GM21717 (cell line): ENCODE results near the gene TRIM50.
"Not testable (repeated sequence)": the region's sequence is repeated elsewhere in the genome, so short reads cannot be mapped to it uniquely, and the experiment has no call there.

Experiments used
- ATAC-seq: cut with Tn5 transposase; IDR thresholded peaks from one replicate; pipeline ENCODE4 v1.9.1; 2021; ENCODE audit warnings: mild to moderate bottlenecking, moderate library complexity; ENCODE audit not compliant: unreplicated experiment

The TRIM50 gene

DNA sequence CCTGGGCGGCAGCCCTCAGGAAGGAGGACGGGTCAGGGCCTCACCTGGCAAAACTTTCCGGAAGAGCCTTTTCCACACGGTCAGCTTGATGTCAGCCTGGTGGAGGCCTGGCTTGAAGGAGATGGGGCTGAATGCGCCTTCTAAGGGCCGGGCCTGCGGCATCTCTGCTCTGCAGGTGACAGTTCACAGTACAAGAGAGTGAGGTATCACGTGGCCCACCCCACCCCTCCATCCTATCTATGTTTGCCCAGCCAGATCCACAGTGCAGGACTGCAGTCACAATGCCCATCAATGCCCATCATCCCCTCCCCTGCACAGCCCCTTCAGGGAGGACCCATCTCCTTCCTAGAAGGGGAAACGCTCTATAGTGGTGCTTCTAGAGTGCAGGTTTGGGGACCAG lies 11.4 kb downstream of the TRIM50 start:
- no peak for ATAC-seq

DNA sequence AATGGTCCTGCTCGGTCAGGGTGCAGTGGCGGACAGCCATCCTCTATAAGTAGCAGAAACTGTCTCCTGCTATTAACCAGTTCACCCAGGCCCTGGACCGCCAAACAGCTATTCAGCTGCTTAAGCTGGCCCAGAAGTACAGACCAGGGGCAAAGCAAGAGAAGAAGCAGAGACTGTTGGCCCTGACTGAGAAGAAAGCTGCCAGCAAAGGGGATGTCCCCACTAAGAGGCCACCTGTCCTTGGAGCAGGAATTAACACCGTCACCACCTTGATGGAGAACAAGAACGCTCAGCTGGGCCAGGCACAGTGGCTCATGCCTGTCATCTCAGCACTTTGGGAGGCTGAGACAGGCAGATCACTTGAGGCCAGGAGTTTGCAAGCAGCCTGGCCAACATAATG lies 13.6 kb downstream of the TRIM50 start:
- no peak for ATAC-seq

DNA sequence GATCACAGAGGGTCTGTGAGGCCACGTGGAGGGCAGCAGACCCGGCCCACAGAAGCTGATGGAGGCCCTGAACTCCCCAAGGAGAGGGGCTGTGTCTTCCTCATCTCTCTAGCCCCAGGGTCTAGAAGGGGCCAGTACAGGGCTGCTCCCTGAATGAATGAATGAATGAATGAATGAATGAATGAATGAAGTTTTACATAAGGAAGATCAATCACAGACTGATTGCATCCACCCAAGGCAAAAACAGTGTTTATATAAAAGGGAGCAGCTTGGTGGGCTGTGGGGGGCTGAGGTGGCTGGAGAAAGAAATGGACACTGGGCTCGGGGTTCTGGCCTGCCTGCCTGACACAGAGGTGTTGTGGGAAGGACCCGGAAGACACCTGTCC lies 14.4 kb downstream of the TRIM50 start:
- ATAC-seq = no peak

DNA sequence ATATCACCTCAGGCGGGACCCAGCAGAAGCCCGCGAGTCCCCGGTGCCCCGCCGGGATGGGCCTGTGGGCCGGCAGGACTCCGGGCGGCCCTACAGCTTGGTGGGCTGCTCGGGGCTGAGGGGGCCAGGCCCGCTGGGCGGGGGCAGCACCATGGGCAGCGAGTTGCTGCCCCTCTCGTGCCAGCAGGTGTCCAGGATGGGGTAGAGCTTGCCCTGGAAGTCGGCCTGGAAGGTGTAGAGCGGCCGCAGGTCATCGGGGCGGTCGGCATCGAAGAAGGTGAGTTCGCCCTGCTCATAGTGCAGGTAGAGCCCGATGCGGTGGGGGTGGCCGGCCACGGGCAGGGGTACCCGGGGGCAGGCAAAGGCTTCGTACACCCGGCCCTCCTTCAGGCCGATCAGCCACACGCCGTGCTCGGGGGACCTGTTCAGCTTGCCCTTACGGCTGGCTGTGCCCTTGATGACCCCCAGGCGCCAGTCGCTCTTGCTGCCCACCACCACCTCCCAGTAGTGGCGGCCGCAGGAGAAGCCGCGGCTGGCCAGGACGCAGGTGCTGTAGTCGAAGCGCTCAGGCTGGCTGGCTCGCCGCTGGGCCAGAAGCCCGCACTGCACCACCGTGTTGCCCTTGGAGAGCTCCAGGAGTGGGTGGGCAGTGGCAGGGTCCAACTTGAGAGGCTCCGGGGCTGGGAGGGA lies 14.9 kb downstream of the TRIM50 start:
- no peak for ATAC-seq

DNA sequence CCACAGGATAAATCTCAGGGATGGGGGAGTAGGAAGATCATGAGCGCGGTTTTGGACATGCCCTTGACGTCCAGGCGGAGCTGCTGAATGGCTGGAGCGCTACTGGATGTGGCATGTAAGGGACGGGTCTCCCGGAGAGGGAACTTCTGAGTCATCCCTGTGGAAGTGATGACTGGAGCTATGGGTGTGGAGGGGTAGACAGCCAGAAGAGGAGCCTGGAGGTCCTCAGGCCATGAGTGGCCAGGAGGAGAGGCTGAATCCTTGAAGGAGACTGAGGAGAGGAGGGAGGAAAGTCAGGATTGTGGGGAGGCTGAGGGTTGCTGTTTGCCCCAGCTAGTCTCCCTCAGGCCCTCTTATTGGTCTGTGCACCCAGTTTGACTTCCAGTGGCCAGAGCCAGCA lies 16.5 kb downstream of the TRIM50 start:
- ATAC-seq = not testable (repeated sequence)

DNA sequence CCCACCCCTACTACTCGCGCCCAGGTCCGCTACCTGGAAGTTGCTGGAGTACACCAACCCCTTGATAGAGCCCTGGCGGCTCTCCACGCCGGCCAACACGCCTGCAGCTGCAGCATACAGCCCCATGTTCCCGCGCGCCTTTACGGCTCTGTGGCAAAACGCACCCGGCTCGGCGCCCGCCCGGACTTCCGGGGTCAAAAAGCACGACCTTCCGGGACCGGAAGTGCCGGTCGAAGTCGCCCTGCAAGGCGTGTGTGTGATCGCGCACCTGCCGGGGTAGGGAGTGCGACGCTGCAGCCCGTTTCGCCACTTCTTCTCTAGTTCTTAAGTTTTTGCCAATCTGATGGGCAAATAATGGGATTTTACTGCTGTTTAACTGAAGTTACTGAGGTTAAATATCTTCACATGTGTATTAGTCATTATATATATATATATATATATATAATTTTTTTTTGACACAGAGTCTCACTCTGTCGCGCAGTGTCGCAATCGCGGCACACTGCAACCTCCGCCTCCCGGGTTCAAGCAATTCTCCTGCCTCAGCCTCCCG lies 19.1 kb downstream of the TRIM50 start, which contains the start of gene NSUN5:
NSUN5 (minus strand) TSS at position 162 of the 550 bp plus-strand sequence; CDS start at position 126, 36 bp downstream.
- peak; percentile 86 for ATAC-seq

DNA sequence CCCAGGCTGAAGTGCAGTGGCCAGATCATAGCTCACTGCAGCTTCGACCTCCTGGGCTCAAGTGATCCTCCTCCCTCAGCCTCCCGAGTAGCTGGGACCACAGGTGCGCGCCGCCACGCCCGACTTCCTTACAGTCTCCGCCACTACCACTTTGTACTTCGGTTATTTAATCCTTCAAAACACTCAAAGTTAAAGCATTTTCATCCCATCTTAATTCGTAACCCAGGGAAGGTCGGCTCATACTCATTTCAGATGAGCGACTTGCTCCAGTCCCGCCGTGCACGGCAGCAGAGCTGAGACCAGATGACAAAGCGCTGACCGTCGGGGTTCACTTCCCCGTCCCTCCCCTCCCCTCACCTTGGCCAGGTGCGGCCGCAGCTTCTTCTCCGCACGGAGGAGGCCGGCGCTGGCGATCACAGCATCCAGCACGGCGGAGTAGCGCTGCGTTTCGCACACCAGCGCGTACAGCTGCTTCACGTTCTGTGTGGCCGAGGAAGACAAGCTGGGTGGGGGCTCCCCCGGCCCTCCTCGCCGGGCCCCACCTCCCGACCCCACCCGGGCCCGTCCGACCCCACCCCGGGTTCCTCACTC lies 19.7 kb downstream of the TRIM50 start:
- ATAC-seq = peak; percentile 25

DNA sequence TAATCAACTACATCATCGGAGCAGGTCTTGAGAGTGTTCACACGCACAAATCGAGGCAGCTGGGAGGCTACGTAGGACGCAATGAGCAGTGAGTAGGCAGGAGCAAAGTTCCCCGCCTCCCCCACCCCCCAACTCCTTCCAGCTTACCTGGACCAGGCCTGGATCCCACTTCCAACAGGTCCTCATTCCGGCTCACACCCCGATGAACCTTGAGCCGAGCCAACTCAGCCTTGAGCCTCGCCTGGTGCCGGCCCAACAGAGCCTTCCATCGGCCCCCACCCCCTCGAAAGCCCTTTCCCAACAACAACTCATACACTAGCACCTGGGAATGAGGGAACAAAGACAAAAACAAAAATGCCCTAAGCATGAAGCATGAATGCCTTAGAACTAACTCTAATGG lies 20.4 kb downstream of the TRIM50 start:
- ATAC-seq = no peak

DNA sequence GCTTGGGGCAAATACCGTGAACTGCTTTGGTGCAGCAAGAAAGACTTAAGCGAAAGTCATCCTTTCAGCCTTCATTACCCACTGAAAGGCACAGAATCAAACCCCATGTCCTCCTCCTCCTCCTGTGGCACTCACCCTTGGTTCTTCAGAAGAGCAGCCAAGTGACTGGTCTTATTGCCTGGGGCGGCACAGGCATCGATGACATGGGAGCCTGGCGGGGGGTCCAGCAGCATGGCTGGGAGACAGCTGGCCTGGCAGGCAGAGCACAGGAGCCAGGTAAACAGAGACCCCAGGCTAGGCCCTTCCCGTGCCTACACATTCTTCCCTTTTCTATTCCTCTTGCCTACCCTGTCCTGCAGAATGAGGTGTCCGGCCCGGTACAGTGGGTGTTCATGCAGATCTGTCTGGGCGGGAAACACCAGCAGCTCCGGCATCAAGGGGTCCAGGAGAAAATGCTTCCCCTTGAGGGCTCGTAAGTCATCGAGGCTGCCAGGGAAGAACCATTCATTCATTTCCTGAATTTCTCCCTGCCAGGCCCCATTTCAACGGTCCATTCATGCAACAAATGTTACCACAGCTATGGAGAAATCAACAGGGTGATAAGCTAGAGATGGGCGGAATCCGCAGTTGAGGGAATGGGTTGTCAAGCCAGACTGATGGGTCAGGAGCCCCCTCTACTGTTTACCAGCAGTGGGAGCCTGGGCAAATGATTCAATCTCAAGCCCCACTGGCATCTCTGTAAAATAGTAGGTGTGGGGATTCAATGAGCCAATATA lies 23.1 kb downstream of the TRIM50 start:
- not testable (repeated sequence) for ATAC-seq

DNA sequence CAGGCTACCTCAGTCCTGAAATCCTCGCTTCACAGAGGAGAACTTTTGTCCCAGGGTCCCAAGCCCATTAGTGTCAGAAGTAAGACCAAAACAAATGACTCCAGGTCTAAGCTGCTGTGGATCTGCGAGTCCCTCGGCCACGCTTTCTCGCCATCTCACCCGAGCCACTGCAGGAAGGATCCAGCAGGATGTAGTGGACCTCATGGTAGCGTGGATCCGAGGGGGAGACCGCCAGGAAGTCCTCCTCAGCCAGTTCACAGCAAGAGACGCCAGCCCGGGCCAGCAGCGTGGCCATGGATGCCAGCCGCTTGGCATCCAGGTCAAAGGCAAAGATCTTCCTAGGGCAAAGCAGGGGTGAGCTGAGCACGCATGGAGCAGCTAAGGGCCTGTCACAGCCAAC lies 23.8 kb downstream of the TRIM50 start:
- no peak for ATAC-seq

DNA sequence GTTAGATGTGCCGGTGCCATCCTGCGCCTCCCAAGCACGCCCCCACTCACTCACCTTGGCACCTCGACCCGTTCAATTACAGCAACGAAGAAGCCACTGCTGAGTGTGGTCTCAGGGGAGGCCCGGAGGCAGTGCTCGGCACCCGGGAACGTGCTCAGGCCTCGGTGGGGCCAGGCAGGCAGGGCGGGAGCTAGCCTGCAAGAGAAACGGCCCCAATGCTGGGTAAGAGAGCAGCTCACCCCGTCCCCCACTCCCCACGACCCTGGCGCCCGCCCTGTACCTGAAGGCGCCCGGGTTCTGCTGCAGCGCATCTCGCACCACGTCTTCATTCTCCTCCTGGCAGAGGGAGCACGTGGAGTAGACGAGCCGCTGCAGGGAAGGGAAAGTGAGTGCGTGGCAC lies 24.3 kb downstream of the TRIM50 start:
- ATAC-seq = no peak

DNA sequence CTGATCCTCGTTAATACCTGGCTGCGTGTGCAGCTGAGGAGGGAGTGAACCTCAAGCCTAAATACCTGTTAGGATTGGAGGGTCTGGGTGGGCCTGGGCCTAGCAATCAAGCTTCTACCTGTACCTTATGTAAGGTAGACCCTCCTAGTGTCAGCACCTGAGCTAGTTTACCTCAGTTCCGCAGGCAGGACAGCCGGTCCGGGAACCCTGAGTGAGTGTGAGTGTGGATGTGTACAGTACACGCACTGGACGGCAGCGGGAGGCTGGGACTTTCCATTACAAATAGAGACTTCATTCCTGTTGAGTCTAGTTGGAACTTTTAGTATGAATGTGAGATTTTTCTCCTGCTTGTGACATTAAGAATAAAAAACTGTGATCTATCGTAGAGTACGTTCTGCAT lies 25.0 kb downstream of the TRIM50 start:
- not testable (repeated sequence) for ATAC-seq

DNA sequence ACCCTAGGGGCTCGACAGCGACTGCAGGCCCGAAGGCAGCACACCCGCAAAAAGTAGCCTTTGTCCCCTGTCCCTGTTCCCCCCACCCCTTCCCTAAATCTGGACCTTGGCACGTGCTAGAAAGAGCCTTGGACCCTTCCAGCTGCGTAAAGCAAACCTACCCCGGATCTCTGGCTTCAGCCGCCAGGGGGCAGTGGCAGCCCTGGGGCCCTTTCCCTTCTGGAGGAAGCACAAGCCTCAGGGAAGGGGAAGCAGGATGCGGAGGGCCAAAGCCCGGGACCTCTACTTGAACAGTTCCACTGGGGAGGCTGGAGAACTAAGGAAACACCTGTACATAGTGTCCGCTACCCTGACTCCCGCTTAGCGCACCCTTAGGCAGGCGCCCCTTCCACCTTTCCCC lies 26.8 kb downstream of the TRIM50 start:
- not testable (repeated sequence) for ATAC-seq

DNA sequence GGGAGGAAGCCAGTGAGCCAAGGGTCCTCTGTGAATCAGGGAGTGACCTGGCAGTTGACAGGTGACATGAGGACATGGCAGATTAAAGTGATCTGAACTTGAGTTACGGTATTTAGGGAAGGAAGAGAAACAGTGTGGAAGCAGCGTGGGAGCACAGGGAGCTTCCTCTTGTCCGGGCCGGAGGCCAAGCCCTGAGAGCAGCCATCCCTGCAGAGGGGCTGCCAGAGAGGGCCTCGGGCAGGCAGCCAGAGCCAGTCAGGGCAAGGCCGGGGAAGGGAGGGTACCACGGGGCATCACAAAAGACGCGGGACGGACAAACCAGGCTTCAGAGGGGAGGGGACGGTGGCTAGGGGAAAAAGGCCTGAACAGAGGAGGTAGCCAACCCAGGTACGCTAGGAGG lies 28.1 kb downstream of the TRIM50 start:
- not testable (repeated sequence) for ATAC-seq

DNA sequence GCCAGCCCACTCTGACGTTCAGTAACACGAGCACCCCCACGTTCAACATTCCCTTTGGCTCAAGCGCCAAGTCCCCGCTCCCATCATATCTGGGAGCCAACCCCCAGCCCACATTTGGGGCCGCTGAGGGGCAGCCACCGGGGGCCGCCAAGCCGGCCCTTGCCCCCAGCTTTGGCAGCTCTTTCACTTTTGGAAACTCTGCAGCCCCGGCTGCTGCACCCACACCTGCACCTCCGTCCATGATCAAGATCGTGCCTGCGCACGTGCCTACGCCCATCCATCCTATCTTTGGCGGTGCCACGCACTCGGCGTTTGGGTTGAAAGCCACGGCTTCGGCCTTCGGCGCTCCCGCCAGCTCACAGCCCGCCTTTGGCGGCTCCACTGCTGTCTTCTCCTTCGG lies 30.2 kb downstream of the TRIM50 start:
- ATAC-seq = not testable (repeated sequence)

DNA sequence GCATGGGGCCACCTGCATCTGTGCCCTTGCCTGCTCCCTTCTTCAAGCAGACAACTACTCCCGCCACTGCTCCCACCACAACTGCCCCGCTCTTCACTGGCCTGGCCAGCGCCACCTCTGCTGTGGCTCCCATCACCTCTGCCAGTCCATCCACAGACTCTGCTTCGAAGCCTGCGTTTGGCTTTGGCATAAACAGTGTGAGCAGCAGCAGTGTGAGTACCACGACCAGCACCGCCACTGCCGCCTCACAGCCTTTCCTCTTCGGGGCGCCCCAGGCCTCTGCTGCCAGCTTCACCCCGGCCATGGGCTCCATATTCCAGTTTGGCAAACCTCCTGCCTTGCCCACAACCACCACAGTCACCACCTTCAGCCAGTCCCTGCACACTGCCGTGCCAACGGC lies 30.6 kb downstream of the TRIM50 start:
- ATAC-seq = not testable (repeated sequence)

DNA sequence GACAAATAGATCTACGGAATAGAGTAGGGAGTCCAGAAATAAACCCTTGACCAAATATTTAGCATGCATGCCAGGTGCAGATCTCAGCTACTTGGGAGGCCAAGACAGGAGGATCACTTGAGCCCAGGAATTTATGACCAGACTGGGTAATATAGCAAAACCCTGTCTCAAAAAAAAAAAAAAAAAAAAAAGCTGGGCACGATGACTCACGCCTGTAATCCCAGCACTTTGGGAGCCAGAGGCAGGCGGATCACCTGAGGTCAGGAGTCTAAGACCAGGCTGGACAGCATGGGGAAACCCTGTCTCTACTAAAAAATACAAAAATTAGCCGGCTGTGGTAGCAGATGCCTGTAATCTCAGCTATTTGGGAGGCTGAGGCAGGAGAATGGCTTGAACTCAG lies 50.7 kb downstream of the TRIM50 start:
- ATAC-seq = not testable (repeated sequence)

DNA sequence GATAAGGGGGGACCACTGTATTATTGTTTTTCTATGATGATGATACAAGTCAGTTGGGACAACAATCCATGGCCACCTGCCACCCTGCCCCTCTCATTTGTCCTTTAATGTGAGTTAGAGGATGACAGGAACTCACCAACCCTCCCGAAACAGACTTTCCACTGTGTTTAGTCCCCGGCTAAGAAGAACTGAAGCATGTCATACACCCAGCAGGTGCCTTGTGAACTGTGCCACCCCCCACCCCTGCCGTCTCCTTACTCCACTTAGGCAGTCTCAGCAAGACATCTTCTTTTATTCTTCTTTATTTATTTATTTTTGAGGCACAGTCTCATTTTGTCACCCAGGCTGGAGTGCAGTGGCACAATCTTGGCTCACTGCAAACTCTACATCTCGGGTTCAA lies 60.1 kb downstream of the TRIM50 start:
- ATAC-seq = not testable (repeated sequence)

DNA sequence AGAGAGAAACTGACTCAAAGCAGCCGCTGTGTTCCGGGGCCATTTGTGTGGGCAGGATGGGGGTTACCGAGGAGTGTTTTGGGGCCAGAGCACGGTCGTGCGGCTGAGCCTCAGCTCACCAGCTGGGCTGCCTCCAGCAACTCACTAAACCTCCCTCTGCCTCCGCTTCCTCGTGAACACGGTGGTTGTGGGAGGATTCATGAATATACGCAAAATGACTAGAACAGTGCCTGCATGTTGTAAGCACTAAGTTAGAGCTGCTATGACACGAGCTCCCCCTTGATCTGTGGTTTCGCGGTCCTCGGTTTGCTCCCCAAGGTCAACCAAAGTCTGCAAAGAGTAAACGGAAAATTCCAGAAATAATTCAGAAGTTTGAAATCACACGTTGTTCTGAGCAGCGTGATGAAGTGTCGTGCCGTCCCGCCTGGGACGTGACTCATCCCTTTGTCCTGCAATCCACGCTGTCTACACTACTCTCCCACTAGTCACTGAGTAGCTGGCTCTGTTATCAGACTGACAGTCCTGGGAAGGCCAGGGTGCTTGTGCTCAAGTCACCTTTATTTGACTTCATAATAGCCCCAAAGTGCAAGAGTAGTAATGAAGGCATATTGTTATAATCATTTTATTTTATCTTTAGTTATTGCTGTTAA lies 61.0 kb downstream of the TRIM50 start:
- ATAC-seq = peak; percentile 76
